Activated CD4-positive, alpha-beta T cell treated with anti-CD3 and anti-CD28 coated beads for 48 hours (primary cell): ENCODE results near the gene GPATCH2.
"Not testable (repeated sequence)": the region's sequence is repeated elsewhere in the genome, so short reads cannot be mapped to it uniquely, and the experiment has no call there.

Experiments
- DNase-seq: peaks from one replicate; pipeline ENCODE4 v3.0.0-alpha.2; 2020

The GPATCH2 gene

DNA sequence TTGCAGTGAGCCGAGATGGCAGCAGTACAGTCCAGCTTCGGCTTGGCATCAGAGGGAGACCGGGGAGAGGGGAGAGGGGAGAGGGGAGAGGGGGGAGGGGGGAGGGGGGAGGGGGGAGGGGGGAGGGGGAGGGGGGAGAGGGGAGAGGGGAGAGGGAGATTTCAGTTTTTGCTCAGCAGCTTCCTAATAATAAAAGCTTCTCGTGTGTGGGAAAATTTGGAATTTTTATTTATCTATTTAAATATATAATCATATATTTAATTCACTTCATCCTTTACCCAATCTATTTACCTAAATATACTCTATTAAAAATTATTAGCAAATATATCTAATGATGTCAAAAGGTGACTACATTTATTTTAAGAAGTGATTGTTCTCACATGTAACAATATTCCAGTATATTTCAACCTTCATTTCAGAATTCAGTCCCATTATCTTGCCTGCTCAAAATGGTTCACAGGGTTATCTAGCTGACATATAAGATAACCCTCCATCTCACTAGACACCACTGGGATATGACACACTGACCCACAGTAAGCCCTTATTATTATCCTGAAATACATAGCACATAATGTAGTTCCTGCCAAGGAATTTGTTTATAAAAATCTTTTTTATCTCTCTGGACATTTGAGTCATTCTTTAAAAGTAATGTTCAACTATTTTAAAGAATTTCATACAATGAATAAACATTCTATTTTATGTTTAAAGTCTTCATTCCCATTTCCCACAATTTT lies 105.9 kb downstream of the GPATCH2 start:
- no peak for DNase-seq

DNA sequence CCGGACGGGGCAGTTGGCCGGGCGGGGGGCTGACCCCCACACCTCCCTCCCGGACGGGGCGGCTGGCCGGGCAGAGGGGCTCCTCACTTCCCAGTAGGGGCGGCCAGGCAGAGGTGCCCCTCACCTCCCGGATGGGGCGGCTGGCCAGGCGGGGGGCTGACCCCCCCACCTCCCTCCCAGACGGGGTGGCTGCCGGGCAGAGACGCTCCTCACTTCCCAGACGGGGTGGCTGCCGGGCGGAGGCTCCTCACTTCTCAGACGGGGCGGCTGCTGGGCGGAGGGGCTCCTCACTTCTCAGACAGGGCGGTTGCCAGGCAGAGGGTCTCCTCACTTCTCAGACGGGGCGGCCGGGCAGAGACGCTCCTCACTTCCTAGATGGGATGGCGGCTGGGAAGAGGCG lies 107.0 kb downstream of the GPATCH2 start:
- DNase-seq: not testable (repeated sequence)

DNA sequence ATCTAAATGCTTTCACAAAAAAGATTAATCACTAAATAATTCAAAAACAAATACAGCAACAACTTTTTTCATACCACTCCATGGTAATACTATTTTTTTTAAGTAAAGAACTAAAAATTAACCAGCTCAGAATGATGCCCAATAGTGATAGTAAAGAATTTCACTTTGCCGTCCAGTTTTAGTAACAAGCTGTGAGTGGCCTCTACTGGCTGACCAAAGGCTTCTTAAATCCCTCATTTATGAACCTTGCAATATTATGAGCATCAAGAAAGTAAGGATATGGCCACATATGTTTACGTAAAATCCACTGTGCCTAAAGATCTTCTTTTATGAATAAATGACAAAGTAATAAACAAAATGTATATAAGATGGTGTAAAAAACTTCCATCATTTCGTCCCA lies 108.6 kb downstream of the GPATCH2 start:
- DNase-seq: no peak

DNA sequence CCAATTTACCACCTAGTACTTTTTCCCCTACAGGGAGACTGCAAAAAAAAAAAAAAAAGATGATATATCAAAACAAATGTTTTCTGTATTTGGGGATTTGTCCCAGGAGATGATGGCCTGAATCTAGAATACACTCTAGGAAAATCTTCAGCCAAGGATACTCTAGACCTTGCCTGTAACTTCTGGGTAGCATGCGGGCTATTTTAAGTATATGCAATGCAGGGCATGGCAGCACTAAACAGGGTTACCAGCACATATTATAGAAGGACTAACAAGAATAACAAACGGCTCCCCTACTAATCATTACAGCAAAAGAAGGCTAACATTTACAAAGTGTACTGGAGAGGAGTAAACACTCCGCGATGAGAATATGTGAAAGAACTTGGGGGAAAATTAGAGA lies 109.6 kb downstream of the GPATCH2 start:
- DNase-seq: no peak

DNA sequence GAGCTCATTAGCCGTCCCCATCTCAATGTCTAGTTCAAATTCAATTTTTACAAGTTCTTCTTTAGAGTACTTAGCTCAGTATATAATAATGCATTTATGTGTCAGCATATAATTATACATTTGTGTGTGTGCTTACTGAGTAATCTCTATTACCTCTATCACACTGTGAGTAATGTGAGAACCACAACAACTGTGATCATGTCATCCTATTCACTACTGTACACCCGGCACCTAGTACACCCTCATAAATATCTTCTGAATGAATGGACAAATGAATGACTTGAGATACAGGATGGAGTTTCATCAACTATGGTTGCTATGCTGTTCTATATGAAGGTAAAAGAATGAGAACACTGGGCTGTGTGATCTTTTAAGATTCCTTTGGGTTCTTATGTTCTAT lies 124.0 kb downstream of the GPATCH2 start:
- no peak for DNase-seq

DNA sequence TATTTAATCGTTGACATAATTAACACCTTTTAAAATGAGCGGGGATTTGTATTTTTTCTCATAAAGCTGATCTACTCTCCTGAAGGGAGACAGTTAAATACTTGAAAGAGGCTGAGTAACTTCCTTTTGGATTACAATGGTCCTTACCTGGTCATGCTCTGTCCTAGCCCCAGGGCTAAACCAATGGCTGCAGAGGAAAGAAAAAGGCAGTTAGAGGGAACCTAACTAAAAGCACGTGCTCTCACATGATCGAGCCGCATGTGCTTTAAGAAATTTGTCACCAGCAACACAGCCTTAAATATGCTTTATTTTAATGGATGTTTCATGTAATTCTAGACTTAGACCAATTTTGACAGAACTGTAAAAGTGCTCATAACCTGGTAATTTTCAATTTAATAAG lies 132.7 kb downstream of the GPATCH2 start:
- no peak for DNase-seq

DNA sequence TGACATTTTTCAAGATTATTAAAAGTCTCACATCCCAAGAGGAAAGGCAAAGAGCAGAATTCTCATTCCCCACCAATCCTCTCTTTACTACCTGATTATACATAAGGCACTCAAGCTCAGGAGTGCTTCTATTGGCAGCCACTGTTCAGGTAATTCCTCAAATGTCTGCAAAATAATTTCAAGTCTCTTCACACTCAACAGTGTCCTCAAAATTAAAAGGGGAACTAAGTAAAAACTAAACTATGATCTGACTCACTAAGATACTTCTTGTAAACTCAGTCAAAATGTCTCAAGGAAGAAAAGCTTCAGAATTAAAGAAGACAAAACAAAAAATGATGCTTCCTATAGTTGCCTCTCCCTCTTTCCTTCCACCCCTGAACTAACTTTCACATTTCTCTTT lies 135.6 kb downstream of the GPATCH2 start:
- no peak for DNase-seq

DNA sequence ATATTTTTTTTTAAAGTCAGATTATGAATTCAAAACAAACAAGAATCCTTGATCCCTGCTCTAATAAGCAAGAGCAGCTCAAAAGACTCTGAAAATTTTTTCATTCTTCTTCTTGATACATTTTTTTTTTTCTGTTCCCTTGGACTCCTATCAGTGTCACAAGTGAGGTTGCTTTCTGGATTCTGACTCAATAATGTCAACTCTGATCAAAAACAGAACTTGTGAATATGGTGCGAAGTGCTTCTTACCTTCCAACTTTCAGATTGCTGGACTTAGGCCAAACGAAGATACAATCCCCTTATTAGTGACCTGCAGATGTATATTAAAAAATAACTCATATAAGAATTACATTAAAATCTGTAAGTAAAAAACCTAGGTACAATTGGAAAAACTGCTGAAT lies 136.1 kb downstream of the GPATCH2 start:
- DNase-seq: no peak

DNA sequence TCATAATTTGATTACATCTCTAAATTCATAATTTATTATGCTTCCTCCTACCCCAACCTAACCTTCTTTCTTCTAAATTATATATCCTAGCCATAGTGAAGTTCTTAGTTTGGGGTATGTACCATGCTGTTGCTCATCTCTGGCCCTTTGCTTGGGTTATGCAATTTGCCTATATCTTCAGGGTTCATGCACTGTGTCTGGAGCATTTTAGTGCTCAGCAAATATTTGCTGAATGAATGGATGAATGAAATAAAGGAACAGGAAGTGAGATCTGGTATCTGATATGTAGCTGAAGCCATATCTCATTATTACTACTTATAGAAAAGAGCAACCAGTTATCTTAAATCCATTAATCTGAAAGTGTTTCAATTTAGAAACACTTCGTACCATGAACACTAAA lies 137.6 kb downstream of the GPATCH2 start:
- no peak for DNase-seq

DNA sequence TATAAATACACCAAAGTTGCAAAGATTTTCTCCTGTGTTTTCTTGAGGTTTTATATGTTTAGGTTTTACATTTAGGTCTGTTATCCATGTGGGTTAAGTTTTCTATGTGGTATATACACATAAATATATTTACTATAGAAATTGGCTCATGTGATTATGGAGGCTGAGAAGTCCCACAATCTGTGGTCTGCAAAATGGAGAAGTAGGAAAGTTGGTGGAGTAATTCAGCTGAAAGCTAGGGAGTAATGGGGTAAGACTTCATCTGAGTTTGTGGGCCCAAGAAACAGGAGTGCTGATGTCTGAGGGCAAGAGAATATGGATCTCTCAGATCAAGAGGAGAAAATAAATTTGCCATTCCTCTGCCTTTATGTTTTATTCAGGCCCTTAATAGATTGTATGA lies 146.0 kb downstream of the GPATCH2 start:
- no peak for DNase-seq

DNA sequence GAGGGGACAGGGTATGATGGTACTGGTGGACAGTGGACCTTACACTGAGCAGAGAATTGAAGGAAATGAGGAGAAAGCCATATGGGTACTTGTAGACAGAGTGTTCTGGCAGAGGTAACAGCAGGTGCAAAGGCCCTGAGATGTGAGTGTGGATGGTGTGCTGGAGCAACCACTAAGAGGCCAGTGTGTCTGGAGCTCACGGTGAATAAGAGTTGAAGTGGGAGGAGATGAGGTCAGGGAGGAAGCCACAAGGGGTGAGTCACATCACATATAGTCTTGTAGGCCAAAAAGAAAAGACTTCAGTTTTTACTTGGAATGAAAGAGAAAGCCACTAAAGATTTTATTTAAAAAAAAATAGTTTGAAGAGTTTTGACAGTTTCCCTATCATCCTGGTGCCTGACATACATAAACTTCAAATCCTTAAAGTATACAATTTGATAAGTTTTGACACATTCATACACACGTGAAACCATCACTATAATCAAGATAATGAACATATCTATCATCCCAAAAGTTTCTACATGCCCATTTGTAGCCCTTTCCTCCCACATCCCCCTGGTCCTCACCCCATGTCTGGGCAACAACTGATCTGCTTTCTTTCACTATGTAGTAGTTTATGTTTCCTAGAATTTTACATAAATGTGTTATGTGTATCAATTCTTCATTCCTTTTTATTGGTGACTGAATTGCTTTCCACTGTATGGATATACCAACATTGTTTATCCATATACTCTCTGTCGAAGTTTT lies 148.4 kb downstream of the GPATCH2 start:
- DNase-seq: peak; percentile 74

DNA sequence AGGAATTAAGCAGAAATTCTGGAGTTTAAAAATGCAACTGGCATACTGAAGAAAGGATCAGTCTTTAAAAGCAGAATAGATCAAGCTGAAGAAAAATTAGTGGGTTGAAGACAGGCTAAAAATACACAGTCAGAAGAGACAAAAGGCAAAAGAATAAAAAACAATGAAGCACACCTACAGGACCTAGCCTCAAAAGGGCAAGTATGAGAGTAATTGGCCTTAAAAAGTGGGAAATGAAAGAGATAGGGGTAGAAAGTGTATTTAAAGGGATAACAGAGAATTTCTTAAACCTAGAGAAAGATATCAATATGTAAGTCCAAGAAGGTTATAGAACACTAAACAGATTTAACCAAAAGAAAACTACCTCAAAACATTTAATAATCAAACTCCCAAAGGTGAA lies 152.4 kb downstream of the GPATCH2 start:
- DNase-seq: no peak

DNA sequence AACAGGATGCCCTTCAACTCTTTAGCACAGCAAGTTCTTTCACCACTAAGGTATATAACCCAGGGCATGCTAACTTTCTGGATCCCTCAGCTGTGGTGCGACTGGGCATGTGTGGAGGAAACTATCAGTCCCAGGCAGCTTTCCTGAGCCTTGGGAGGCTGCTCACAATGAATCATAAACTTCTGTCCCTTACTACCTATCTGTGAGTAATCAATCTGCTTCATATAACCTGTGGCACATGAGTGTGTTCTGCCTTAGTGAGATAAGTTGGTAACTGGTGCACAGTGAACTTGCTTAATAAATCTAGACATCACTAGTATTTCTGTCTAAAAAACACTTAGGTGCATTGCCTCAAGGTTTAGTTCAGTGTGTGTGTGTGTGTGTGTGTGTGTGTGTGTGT lies 158.0 kb downstream of the GPATCH2 start:
- DNase-seq: no peak

DNA sequence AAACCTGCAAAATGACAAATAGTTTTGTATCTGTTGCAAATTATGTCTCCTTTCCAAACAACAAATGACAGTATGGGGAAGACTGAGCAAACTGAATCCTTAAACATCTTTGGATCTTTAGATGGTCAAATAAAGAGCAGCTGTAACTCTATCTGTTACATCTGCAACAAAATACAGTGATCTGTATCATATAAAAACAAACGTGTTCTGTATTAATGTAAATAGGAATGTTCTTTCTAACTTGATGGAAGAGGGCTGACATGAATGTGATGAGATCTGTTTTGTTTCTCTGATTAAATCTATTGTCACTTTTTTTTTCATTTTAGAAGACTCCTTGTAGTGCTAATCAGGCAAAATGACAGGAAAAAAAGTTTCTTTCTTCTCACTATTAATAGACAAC lies 159.5 kb downstream of the GPATCH2 start:
- DNase-seq: no peak

DNA sequence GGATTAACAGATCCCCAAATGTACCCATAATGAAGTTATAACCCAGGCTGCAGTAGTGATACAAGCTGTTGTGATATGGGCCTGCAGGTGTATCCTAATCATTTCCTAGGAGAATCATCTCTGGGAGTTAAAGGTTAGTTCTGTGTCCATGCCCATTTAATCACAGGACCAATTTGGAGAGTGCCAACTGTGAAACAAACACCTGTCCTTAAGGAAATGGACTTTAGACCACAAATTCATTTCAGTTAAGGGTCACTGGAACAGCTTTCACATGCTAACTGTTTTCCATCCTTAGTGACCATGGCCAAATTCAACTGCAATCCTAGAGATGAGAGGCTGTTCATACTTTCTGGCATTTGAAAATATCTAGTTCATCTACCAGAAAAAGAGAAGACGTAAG lies 160.9 kb downstream of the GPATCH2 start:
- DNase-seq: no peak

DNA sequence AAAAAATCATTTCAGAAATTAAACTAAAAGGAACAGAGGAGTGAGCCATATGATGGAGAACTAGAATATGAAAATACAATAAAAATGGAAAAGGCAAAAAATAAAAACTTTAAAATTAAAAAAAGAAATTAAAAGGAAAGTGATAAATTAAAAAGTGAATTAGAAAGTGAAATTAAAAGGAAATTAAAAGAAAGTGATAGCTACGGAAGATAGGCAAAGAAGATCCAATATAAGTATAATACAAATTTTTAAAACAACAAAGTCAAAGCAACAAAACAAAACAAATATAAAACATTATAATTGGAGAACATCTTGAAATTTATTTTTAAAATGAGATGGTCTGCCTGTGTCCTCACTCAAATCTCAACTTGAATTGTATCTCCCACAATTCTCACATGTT lies 165.8 kb downstream of the GPATCH2 start:
- DNase-seq: no peak

DNA sequence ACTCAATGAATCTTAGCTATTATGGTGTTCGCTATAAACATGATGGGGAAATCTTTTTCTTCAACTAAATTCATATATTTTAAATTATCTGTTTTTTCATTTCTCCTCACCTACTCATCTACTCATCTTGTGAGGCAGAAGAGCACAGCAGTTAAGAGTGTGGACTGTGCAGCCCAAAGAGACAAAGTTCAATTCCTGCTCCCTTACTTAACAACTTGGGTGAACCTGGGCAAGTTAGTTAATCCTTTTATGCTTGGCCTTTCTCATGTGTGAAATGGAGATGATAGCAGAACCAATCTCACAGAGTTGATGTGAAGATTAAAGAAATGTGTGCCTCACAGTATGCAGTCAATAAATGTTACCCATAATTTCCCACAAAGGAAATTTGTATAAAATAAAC lies 168.2 kb downstream of the GPATCH2 start:
- DNase-seq: no peak

DNA sequence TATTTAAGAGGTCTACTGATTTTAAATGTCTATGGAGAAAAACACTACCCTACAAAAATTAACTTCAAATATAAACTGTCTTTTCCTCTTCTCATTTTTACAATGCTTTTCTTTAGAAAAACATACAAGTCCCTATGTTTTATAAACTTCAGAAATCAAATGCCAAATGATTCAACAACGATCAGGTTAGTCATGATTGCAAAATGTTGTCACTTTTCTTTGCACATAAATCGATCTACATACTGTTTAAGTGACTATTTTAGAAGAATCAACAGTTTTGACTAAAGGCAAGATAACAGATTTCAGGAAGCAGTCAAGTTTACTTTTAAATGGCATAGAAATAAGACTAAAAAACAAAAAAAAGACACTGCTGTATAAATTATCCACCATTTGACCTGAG lies 168.7 kb downstream of the GPATCH2 start:
- DNase-seq: no peak

DNA sequence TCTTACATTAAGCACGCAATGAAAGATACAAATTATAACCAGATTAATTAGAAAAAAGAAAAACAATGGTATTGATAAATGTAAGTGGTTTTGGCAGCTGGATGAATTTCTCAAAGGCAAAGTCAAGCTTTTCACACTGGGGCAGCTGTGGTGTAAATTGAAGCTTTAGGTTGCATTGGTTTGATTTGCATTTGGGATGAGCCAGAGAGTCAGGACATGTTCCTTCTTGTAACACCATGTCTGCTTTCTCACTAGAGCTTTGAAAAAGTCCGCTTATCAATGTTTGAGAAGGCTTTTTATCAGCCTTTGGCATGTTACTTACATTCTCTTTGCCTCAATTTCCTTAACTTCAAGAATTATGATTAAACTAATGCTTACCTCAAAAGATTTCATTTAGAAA lies 173.9 kb downstream of the GPATCH2 start:
- no peak for DNase-seq

DNA sequence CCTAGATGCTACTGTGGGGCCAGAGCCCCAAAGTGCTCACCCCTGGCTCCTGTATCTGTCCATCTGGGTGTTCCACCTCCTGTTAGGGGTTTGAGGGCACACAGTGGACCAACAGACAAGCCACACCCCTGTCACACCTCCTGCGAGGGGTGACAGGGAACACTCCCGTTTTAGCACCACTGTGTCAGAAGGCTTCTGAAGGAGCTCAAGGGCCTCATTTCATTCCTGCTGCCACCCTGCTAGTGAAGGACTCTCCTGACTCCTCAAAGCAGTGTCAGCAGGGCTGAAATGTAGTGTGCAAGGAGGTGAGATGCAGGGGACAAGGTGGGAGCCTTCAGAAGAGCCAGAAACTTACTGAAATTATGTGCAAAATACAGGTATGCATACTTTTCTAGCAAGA lies 174.6 kb downstream of the GPATCH2 start:
- no peak for DNase-seq

DNA sequence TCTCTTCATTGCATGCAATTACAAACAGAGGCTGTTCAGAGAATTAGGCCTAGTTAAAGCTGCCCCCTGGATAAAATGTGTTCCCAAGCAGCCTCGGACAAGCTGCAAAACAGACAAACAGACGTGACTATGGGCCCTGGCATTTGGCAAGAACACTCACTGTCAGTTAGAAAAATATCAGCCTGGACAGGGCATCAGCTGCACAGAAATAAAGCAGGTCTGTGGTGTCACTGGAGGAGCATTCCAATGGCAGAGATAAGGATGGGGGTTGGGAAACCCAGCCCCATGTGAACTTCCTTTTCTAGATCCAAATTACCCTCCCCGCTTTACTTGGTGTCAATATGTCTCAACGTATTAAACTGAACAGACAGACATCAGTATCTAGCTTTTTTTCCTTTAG lies 177.1 kb downstream of the GPATCH2 start:
- DNase-seq: no peak

DNA sequence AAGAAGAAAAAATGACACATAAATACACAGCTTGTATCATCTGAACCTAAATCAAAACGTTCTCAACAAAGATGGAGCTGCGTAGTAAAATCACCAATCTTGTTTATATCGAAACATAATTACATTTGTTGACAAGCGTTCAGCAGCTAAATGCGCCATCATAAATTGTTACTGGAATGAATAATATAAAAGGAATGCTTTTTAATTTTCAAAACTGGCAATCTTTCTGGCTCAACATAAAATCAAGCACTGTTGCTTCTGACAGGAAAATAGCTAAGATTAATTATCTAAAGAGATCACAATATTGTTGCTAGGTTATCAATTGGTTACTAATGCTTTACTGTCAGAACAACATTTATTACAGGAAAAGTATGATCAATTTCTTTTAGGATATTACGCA lies 181.5 kb downstream of the GPATCH2 start:
- no peak for DNase-seq

DNA sequence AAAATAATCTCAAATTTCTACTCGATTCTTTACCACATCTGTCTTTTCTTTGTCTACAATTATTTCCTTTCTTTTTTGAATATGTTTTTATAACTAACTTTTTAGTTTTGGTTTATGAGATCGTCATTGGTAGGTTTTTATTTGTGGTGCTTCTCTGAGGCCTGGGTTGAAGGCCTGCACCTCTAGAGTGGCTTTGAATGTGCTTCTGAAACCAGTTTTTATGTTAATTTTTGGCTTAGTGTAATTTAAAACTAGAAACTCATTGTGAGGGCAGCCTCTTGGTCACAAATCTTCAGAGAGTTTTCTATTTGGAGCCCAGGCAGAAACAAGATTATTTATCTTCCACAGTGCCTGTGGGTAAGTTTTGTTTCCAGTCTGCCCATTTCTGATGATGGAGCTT lies 187.0 kb downstream of the GPATCH2 start:
- no peak for DNase-seq

DNA sequence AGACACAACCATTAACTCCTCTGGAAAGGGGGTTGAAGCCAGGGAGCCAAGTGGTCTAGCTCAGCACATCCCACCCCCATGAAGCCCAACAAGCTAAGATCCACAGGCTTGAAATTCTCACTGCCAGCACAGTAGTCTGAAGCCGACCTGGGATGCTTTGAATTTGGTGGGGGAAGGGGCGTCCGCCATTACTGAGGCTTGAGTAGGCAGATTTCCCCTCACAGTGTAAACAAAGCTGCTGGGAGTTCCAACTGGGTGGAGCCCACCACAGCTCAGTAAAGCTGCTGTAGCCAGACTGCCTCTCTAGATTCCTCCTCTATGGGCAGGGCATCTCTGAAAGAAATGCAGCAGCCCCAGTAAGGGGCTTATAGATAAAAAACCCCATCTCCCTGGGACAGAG lies 193.5 kb downstream of the GPATCH2 start:
- DNase-seq: no peak

DNA sequence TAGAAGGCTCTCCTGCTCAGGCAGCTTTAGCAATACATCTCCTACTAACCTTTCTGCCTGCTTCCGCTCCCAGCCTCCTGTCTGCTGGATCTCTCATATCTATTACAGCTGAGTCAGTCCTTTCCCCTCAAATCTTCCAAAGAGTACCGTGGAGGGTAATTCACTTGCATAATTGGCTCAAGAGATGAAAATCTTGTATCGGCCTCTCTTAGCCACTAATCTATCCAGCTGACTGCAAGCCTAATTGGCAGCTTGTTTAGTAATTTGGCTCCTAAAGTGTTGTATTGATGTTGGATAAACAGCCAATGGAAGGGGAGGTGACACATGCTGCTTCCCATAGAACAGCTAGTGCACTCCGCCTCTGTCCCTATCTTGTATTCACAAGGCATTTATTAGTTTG lies 195.7 kb downstream of the GPATCH2 start:
- no peak for DNase-seq
